Neural progenitor cell (in vitro differentiated cells): ENCODE data around the gene BOLL.
A peak's percentile ranks its signal among the peaks of the same experiment; 100 is the strongest.

ENCODE experiments used
- CTCF ChIP-seq: fragments of 200-600 bp; sonication (generic); IDR thresholded peaks from 2 replicates; pipeline ENCODE4 v1.5.1; 2017; ENCODE audit warnings: antibody characterized with exemption, mild to moderate bottlenecking
- EZH2phosphoT487 ChIP-seq: fragments of 200-600 bp; sonication (generic); IDR thresholded peaks from 2 replicates; pipeline ENCODE4 v1.6.1; 2017; ENCODE audit warnings: antibody characterized with exemption

GRCh38 chr2:197786010-197786877, 1.1 kb upstream of the BOLL start:
- TF ChIP-seq CTCF (peak; percentile 73), EZH2phosphoT487 (peak; percentile 63)
